A549 treated with dexamethasone at 1 μM for 4 hours (cell line): ENCODE data around the gene ADI1. TPM values are rescaled to one million over a fixed set of nuclear protein-coding genes. Genes with fewer than 3 reads are reported as not detected.

Experiments
- total RNA-seq: library from RNA; stranded (reverse); fragments of 200-300 nt; extraction: Qiagen RNA extraction; gene quantifications from 5 replicates; pipeline ENCODE4 v1.2.3, GENCODE V29; 2022

The ADI1 gene
- total RNA-seq: 49.7 to 61.1 TPM (median 55.0 TPM) in 5 replicates

GRCh38 chr2:3519255-3520205, at the start of gene ADI1:
Gene ADI1 (minus strand): TSS chr2:3519531. CDS start chr2:3519487, 44 bp downstream.

DNA sequence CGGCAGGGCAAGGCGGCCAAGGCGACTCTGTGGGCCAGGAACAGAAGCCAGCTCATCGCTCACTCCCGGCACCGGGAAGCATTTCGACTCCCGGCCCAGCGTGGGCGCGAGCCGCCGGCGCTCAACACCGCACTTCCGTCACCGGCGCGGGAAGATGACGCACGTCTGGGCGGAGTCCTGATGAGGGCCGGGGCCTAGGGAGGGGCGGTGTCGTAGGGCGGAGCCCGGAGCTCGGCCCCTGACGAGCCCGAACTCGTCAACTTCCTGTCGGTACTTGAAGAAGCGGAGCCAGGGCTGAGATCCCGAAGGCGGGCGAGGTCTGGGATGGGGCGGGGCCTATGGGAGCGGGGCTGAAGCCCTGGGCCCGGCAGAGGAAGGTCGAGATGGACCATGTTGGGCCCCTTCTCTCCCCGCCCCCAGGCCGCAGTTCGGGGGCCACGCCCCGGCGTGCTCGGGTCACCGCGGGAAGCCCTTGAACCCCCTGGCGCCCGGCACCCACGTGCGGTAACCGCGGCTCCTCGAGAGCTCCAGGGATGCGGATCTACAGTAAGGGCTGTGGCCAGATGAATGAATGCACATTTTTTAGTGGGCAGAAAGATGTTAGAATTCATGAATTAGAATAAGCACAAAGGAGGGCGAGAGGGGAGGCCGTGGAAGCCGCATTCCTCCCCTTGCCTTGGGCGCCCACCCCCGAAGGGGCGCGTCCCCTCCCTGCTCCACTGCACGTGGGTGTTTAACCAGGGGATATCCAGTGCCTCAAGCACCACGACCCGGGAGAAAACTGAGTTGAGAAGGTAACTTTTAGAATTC, 39.1 kb upstream of the ADI1 start, which contains the start of gene RNASEH1:
RNASEH1 (minus strand) TSS at position 129 of the 810 bp plus-strand sequence; CDS start at position 56, 73 bp downstream.

Other genes starting within 250 kb of the ADI1 start
- 36.0 to 39.6 TPM (median 38.4 TPM) in 5 replicates for gene EIPR1, start 141.7 kb downstream of the ADI1 start, total RNA-seq
- gene TRAPPC12, start 139.8 kb downstream of the ADI1 start, total RNA-seq: 43.5 to 68.5 TPM (median 60.2 TPM) in 5 replicates
- 46.6 to 56.5 TPM (median 53.7 TPM) in 5 replicates for gene RNASEH1, start 38.8 kb upstream of the ADI1 start, total RNA-seq
- gene RPS7, start 55.7 kb upstream of the ADI1 start, total RNA-seq: 2,770 to 4,672 TPM (median 2,866 TPM) in 5 replicates
- 0.47 to 0.83 TPM (median 0.69 TPM) in 5 replicates for gene COLEC11, start 75.6 kb upstream of the ADI1 start, total RNA-seq
- gene ALLC, start 138.7 kb upstream of the ADI1 start, total RNA-seq: 0.05 to 0.11 TPM (median 0.08 TPM) in 3 of 5 replicates, not detected in the others
- 0.26 to 0.67 TPM (median 0.28 TPM) in 5 replicates for gene DCDC2C, start 184.0 kb upstream of the ADI1 start, total RNA-seq